Posterior cingulate gyrus (tissue), 11 donors: ENCODE measurements around the gene CHST3.
"Not testable (repeated sequence)": the region's sequence is repeated elsewhere in the genome, so short reads cannot be mapped to it uniquely, and the experiment has no call there.

Experiments
- DNase-seq, 10 donors: peaks; one replicate each; pipeline versions ENCODE4 v3.0.0 to v3.0.0-alpha.2; 2020 to 2021; ENCODE audit warnings: mixed read lengths in 3 of 10
- intact Hi-C: fragments of 100-400 bp; cut with DNase I; formaldehyde crosslinking; loops from one replicate; pipeline ENCODE4 v1.15.1; 2023

The CHST3 gene

DNA sequence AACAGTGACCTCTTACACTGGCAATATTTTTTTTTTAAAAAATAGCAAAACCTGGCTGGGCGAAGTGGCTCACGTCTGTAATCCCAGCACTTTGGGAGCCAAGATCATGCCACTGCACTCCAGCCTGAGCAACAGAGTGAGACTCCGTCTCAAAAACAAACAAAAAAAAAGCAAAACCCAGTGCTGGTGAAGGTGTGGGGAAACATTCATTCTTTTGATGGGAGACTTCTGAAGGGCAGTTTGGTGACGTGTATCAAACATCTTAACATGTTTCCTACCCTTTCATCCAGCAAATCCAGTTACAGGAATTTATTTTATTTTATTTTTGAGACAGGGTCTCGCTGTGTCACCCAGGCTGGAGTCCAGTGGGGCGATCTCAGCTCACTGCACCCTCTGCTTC lies 58.0 kb downstream of the CHST3 start:
- DNase-seq = no peak
- intact Hi-C loops = no loop called here

GRCh38 chr10:72024596-72024995 lies 60.4 kb downstream of the CHST3 start:
- DNase-seq = no peak
- intact Hi-C loops = no loop called here

GRCh38 chr10:72025400-72025799 lies 61.2 kb downstream of the CHST3 start:
- no peak for DNase-seq
- intact Hi-C loops = no loop called here

DNA sequence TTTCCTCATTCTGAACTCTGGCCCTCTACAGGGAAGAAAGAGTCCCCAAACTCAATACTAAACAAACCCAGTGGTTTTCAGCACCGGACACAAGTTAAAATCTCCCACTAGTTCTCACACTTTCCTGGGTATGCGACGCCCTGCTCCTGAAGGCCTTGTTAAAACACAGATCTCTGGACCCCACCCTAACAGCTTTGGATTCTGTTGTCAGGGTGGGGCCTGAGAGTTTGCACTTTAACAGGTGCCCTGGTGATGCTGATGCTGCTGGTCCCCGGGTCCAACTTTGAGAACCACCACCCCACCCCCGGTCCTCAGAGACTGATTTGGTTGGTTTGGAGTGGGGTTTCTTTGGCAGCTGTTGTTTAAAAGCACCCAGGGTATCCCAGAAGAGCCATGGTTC lies 61.6 kb downstream of the CHST3 start:
- no peak for DNase-seq
- intact Hi-C loops = no loop called here

- intact Hi-C loops = no loop called here
- DNase-seq = no peak
These were observed 62.3 kb downstream of the CHST3 start for GRCh38 chr10:72026278-72027111.

DNA sequence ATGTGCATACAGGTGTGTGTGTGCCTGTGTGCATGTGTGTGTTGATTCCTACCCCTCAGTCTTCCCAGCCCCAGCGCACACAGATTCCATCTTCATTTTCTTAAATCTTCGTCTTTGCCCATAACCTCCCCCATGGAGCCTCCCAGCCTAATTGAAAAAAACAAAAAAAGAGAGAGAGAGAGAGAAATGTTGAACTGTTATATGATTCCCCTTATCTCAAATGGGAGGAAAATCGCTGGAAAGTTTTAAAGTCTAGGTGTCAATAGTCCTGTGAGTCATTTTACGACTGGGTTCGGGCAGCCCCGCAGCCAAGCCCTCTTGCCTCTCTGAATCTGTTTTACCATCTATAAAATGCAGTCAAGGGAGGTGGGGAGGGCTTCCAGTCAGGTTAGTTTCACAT lies 63.3 kb downstream of the CHST3 start:
- intact Hi-C loops = no loop called here
- DNase-seq = no peak

DNA sequence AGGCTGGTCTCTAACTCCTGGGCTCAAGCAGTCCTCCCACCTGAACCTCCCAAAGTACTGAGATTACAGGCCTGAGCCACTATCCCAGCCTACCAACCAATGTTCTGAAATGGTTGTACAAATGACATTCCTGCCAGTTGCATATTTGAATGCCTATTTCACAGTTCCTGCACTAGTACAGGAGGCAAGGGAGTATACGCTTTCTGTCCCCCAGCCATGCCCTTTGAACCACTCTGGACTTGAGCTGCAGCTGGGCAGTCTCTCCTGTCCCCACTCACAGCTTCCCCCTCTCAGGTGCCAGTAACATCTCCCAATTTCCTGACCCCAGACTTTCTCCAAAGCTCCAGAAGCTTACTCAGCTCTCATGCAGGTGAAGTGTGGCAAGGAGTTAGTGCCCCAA lies 65.2 kb downstream of the CHST3 start:
- intact Hi-C loops = no loop called here
- DNase-seq = no peak

DNA sequence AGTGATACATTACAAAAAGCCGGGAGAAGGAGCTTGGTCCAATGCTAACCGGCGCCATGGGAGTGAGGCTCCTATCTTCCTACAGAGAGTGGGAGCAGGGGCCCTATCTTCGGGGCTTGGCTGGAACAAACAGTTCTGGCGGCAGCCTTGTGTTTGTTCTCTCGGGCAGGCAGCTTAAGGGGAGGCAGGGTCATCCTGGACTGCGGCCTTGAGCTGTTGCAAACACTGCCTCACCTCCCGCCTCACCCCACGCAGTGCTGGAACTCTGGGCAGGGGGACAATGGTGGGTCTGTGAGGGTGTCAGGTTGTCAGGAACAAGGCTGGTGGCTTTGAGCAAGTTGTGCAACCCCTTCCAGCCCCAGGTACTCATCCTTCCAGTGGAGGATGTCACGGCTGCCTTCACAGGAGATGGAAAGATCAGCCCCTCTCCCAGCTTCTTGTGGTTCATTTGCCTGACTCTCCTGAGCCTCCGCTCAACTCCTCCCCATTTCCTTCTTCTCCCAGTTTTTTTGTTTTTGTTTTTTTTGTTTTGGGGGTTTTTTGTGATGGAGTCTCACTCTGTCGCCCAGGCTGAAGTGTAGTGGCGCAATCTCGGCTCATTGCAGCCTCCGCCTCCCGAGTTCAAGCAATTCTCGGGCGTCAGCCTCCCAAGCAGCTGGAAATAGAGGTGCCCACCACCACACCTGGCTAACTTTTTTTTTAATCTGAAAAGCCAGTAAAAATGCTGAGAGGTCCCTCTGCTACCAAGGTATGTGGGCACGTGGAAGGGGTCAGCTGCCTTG lies 66.8 kb downstream of the CHST3 start:
- intact Hi-C loops = no loop called here
- DNase-seq = no peak

GRCh38 chr10:72031706-72032105 lies 67.5 kb downstream of the CHST3 start:
- intact Hi-C loops = no loop called here
- no peak for DNase-seq

GRCh38 chr10:72032409-72033162 lies 68.4 kb downstream of the CHST3 start:
- DNase-seq, intact Hi-C loops: not testable (repeated sequence)

DNA sequence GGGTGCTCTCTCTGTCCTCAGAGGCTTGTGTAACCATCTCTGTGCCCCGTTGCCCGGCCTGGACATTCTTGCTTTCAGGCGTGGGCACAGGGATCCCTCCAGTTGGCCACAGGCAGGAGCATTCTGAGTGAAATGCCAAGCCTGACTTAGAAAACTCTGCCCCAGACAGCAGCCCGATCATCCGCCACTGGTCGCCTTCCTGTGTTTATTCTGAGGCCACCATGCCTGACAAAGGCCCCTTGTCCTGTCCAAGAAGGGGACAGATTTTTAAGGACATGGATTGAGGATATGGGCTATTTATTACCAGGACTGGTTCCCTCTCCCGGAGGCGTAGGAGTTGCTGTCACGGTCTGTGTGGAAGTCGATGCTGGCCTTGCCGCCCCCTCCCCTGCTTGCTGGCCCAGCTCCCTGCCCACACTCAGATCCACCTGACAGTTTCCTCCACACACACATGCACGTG lies 69.9 kb downstream of the CHST3 start:
- intact Hi-C loops = no loop called here

GRCh38 chr10:72034761-72035160 lies 70.6 kb downstream of the CHST3 start:
- no peak for DNase-seq
- intact Hi-C loops = no loop called here

More for the DNA sequence above, 69.9 kb downstream of the CHST3 start:
- no peak for DNase-seq

DNA sequence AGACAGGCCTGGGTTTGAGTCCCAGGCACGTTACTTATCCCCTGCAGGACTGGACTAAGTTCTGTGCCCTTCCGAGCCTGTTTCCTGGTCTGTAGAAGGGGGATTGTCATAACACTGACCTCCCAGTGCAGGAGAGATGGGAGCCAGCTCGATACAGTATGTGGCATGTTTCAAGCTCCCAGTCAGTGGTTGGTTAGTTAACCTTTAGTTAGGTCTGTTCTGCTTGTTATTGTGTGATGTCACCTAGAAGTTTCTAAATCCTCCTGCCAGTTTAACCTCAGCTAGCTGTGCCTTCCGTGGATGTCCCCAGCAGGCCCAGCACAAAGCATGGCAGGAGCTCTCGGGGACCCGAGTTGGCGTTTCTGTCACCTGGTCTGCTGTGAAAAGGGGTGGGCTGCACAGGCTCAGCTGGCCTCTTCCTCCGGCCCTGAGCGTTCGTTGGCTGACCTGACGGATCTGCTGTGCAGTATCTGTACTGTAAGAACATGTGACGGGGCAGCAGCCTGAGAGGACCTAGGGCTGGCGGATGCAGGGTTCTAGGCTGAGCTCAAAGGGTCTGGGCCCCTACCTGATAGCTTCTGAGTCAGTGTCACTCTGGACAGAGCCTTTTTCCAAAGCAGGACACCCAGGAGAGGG lies 71.2 kb downstream of the CHST3 start:
- DNase-seq = no peak
- intact Hi-C loops = no loop called here

DNA sequence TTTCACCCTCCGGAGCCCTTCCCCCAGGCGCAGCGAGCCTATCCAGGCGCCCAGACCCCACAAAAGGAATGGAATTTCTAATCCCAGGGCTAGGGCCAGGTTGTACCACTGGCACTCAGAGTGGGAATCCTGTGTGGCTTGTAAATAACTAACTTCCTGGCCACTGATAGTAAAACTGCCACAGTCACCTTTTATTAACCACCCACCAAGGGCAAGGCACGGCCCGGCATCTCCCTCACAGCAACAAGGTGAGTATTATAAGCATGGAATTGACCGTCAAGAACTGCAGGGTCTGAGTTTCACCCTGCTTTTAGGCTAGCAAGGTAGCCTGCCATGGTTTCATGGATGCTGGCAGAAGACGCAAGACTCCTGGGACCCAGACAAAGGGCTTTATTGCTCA lies 73.1 kb downstream of the CHST3 start:
- intact Hi-C loops = no loop called here
- DNase-seq = no peak

GRCh38 chr10:72037811-72038210 lies 73.6 kb downstream of the CHST3 start:
- intact Hi-C loops = no loop called here
- no peak for DNase-seq

DNA sequence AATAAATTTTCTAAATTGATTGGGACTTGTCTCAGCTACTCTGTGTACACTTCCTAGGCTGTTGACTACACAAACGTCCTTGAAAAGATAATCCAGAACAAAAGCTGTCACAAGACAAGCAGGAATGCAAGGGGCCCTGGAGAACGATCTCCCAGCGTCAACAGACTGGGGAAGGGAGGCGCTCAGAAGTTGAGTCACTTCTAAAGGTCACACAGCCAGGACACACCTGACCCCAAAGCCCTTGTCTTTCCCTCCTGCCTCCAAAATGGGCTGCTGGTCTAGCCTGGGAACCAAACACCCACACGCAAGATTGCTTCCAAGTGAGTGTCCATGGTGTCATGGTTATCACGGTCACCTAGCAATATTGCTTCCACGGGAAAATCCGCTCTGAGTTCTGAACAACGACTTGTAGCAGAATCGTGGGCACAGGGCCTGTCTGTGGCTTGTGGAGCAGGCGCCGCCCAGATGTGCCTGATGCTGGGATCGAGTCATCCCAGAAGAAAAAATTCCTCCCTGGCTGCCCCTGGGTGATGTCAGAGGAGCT lies 74.3 kb downstream of the CHST3 start:
- no peak for DNase-seq
- intact Hi-C loops = no loop called here

DNA sequence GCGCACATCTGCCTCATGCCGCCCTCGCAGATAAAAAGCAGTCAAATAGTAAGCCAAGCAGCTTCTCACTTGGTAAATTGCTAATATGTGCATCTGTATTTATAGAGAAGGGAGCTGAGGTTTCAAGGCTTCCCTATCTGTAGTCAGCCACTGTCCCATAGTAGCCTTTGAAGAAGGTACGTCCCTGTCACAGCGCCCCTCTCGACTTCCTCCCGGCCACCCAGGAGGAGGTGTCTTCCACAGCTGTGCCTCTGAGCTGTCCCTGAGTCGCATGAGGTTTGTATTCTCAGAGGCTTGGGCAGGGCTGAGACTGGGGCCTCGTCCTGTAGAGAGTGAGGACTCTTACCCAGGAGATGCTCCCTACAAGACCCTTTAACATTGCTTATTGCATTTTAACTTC lies 75.2 kb downstream of the CHST3 start:
- no peak for DNase-seq
- intact Hi-C loops = no loop called here

- DNase-seq = peak in 1 of 10 donors; percentile 30
- intact Hi-C loops = loop anchor here (10.0 kb wide), 1 partner anchor 727 kb away; the partner anchor contains the start of gene SLC29A3
These were observed 77.3 kb downstream of the CHST3 start for GRCh38 chr10:72041491-72041890.

DNA sequence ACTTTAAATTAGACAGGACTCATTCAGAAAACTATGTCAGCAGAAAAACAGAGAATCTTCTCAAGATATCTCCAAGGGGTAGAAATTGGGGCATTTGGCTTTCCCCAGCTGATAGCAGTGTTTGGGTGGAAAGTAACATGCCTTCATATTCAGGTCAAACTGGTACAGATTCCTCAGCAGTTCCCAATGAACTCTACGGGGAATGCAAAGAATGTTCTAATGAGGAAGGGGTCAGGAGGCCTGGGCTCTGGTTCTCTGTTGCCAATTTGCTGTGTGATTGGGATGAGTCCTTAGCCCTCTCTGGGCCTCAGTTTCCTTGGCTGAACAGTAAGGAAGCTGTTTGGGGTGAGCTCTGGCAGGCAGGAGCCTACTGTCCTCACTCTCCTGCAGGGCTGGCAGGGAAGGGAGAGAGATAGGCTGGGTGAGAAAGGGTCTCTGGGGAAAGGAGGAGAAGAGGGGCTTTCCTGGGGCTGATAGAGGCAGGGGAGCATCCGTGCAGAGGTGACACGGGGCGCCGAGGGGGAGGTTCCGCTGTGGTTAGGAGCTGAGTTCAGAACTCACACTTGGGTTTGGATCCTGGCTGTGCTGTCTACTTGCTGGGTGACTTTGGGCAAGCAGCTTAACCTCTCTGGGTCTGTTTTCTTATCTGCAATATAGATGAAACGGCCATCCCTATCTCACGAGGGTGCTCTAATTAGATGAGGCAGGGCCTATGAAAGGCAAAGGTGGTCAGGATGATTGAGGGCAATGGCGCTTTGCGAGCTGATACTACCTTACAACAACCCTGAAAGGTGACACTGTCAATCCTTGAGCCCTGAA lies 79.0 kb downstream of the CHST3 start:
- peak in 1 of 10 donors; percentile 12 for DNase-seq
- intact Hi-C loops = loop anchor here (10.0 kb wide), 1 partner anchor 728 kb away; the partner anchor contains the start of gene SLC29A3
